ENCODE measurements around the gene CCBE1.

CCBE1 gene

GRCh38 chr18:59660786-59661743 is 36.2 kb downstream of the CCBE1 start:
- Histone ChIP-seq H3K36me3 (ENCODE audit: low read depth) (no peaks in the 10 kb centered on the region), H3K27ac (ENCODE audit: poor library complexity, severe bottlenecking) (peak overlapping the region; percentile 90), H3K4me1 (ENCODE audit: insufficient read depth, poor library complexity, severe bottlenecking) (peaks cover 37% of the 10 kb centered on the region), H3K4me3 (ENCODE audit: severe bottlenecking) (no peak overlapping the region), H3K27me3 (ENCODE audit: insufficient read depth, poor library complexity, severe bottlenecking) (no peaks in the 10 kb centered on the region), H3K9me3 (ENCODE audit: severe bottlenecking) (no peaks in the 10 kb centered on the region)
- no peak for TF ChIP-seq CTCF (IDR thresholded peaks at IDR 0.05; ENCODE audit: poor library complexity, severe bottlenecking)
- no peak for DNase-seq (ENCODE audit: low spot score)
- ATAC-seq (ENCODE audit: low read depth): peak; percentile 31; the same call in 2 of the 3 replicates

- DNase-seq (ENCODE audit: low spot score): no peak
- no peak for ATAC-seq (ENCODE audit: low read depth)
- TF ChIP-seq CTCF (IDR thresholded peaks at IDR 0.05; ENCODE audit: poor library complexity, severe bottlenecking): no peak
- peak overlapping the region; percentile 90 for H3K27ac ChIP-seq (ENCODE audit: poor library complexity, severe bottlenecking)
- H3K4me1 ChIP-seq (ENCODE audit: insufficient read depth, poor library complexity, severe bottlenecking): peaks cover 37% of the 10 kb centered on the region
- no peak overlapping the region for H3K4me3 ChIP-seq (ENCODE audit: severe bottlenecking)
- H3K27me3 ChIP-seq (ENCODE audit: insufficient read depth, poor library complexity, severe bottlenecking): no peaks in the 10 kb centered on the region
- H3K9me3 ChIP-seq (ENCODE audit: severe bottlenecking): no peaks in the 10 kb centered on the region
- no peaks in the 10 kb centered on the region for H3K36me3 ChIP-seq (ENCODE audit: low read depth)
Measured at GRCh38 chr18:59660366-59660765, 36.9 kb downstream of the CCBE1 start.

- Histone ChIP-seq H3K27ac (ENCODE audit: poor library complexity, severe bottlenecking) (peak overlapping the region; percentile 90), H3K27me3 (ENCODE audit: insufficient read depth, poor library complexity, severe bottlenecking) (no peaks in the 10 kb centered on the region), H3K4me3 (ENCODE audit: severe bottlenecking) (no peak overlapping the region), H3K36me3 (ENCODE audit: low read depth) (no peaks in the 10 kb centered on the region), H3K4me1 (ENCODE audit: insufficient read depth, poor library complexity, severe bottlenecking) (peaks cover 37% of the 10 kb centered on the region), H3K9me3 (ENCODE audit: severe bottlenecking) (no peaks in the 10 kb centered on the region)
- no peak for DNase-seq (ENCODE audit: low spot score)
- no peak for ATAC-seq (ENCODE audit: low read depth)
- no peak for TF ChIP-seq CTCF (IDR thresholded peaks at IDR 0.05; ENCODE audit: poor library complexity, severe bottlenecking)
Measured at GRCh38 chr18:59659508-59660170, 37.6 kb downstream of the CCBE1 start.

- ATAC-seq (ENCODE audit: low read depth): no peak
- Histone ChIP-seq H3K4me3 (ENCODE audit: severe bottlenecking) (no peak overlapping the region), H3K27ac (ENCODE audit: poor library complexity, severe bottlenecking) (no peak overlapping the region), H3K4me1 (ENCODE audit: insufficient read depth, poor library complexity, severe bottlenecking) (peaks cover 37% of the 10 kb centered on the region), H3K27me3 (ENCODE audit: insufficient read depth, poor library complexity, severe bottlenecking) (no peaks in the 10 kb centered on the region), H3K9me3 (ENCODE audit: severe bottlenecking) (no peaks in the 10 kb centered on the region), H3K36me3 (ENCODE audit: low read depth) (no peaks in the 10 kb centered on the region)
- no peak for TF ChIP-seq CTCF (IDR thresholded peaks at IDR 0.05; ENCODE audit: poor library complexity, severe bottlenecking)
- no peak for DNase-seq (ENCODE audit: low spot score)
Measured at GRCh38 chr18:59658941-59659340, 38.3 kb downstream of the CCBE1 start.

All from RWPE2 (cell line).